SH-SY5Y (cell line): ENCODE data around the gene ZNF385D.

Experiments
- GATA2 ChIP-seq: IDR thresholded peaks from 2 replicates; pipeline ENCODE4 v1.6.1; 2011; ENCODE audit warnings: mild to moderate bottlenecking, low read depth, low read length
- GATA3 ChIP-seq: IDR thresholded peaks from 2 replicates; pipeline ENCODE4 v1.6.1; 2011; ENCODE audit warnings: low read depth, mild to moderate bottlenecking, low read length, moderate library complexity

DNA sequence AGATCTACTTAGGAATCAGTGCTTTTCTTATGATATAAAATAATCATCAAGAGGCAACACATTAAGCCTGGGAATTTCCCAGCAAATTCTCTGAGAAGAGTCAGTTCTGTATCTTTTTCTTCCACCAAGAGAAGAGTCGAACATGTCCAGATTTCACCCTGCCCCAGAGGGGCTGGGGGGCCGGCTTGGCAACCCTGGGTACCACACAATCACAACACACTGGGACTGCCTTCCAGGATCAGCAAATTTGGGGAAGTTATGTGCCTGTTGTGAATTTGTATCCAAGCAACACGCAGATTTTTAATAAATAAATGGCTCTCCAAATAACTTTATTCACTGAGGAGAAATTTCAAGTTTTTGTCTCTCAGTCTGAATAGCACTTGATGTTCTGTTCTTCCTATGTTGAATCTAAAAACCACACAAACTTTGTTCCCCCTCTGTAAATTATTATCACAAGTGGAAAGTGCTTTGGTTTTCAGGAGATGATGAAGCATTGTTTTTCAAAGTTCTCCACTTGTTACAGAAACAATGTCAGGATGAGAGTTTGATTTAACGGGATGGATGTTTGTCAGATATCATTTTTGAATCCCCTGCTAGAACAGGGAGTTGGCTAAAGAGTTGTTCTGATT is 357.2 kb downstream of the ZNF385D start:
- TF ChIP-seq GATA2 (no peak), GATA3 (no peak)
